ENCODE measurements around the gene IRS2.
A peak's percentile ranks its signal among the peaks of the same experiment; 100 is the strongest.
"Not testable (repeated sequence)": the region's sequence is repeated elsewhere in the genome, so short reads cannot be mapped to it uniquely, and the experiment has no call there.

The IRS2 gene, protein sequence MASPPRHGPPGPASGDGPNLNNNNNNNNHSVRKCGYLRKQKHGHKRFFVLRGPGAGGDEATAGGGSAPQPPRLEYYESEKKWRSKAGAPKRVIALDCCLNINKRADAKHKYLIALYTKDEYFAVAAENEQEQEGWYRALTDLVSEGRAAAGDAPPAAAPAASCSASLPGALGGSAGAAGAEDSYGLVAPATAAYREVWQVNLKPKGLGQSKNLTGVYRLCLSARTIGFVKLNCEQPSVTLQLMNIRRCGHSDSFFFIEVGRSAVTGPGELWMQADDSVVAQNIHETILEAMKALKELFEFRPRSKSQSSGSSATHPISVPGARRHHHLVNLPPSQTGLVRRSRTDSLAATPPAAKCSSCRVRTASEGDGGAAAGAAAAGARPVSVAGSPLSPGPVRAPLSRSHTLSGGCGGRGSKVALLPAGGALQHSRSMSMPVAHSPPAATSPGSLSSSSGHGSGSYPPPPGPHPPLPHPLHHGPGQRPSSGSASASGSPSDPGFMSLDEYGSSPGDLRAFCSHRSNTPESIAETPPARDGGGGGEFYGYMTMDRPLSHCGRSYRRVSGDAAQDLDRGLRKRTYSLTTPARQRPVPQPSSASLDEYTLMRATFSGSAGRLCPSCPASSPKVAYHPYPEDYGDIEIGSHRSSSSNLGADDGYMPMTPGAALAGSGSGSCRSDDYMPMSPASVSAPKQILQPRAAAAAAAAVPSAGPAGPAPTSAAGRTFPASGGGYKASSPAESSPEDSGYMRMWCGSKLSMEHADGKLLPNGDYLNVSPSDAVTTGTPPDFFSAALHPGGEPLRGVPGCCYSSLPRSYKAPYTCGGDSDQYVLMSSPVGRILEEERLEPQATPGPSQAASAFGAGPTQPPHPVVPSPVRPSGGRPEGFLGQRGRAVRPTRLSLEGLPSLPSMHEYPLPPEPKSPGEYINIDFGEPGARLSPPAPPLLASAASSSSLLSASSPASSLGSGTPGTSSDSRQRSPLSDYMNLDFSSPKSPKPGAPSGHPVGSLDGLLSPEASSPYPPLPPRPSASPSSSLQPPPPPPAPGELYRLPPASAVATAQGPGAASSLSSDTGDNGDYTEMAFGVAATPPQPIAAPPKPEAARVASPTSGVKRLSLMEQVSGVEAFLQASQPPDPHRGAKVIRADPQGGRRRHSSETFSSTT (N-terminal part only)

DNA sequence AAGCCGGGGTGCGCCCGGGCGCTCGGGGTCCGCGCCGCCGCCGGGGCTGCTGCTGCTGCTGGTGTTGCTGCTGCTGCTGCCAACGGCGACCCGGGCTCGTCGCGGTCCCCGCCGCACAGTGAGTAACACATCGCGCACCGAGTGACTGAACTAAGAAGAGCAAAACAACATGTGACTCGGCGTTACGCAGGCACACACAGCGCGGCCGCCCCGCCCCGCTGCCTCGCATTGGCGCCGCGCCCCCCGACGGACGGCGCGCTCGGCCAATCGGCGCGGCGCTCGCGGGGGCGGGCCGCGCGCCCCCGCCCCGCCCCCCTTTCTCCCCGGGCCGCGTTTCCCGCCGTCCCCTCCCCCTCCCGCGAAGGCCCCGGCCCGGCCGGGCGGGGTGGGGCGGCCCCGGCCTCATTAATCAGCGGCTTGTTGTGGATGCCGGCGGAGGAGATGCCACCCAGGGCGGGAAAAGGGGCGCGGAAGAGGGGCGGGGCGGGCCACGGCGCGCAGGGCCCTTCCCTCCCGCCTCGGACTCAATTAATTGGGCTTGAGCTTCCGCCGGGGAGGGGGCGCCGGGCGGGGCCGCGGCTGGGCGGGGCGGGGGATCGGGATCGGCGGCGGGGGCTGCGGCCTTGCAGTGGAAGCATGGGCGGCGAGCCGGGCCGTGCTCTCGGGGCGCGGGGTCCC is at the start of gene IRS2:
TSS of gene IRS2 (minus strand) at position 127 of the 678 bp plus-strand sequence. CDS start 530 bp downstream, outside the sequence.
- DNase-seq, result peak; percentile 95

DNA sequence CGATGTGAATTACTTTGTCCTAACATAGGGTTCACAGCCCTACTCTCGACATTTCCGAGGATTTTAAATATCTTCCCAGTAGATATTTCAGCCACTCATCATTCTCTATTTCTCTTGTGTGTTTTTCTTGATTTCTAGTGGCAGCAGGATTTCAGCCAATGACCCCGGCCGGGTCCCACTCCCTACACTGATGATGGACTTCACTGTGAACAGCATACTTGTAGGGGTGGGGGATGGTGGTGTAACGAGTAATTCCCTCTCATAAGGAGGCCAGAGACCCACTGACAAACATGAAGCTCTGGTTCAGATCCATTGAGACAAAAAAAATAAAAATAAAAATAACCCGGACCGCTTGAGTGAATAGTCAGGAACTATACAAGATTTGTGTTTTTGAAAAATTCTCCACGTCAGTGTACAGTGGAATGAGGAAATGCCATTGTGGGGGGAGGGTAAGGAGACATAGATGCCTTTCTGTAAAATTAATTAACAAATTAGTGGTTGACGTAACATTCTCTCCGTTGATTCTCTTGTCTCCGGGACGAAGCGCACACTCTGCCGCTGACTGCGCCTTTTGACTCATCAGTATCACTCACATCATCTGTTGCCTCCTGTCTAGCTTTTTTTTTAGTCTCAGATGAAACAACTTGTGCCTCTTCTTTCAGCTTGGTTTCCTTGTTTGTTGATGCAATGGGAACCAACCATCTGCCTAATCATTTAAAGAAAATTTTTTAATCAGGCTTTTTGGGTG is 48.8 kb upstream of the IRS2 start:
- no peak for DNase-seq

DNA sequence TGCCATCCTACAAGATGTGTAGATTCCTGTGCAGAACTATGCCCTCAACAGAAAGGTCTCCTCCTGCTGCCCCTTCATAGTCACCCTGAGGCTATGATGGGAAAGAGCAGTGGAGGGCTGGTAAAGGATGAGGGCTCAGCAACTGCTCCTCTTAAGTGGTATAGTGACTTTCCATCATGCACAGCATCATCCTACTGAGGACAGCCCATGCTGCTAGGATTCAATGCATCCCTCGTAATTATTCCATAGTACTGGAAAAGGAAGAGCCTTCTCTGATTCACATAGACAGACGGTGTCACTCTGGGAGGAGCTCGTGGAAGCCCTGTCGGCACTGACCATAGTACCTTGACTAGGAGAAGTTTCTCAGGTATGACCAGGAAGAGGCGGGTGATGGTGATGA is 47.6 kb upstream of the IRS2 start:
- no peak for DNase-seq

DNA sequence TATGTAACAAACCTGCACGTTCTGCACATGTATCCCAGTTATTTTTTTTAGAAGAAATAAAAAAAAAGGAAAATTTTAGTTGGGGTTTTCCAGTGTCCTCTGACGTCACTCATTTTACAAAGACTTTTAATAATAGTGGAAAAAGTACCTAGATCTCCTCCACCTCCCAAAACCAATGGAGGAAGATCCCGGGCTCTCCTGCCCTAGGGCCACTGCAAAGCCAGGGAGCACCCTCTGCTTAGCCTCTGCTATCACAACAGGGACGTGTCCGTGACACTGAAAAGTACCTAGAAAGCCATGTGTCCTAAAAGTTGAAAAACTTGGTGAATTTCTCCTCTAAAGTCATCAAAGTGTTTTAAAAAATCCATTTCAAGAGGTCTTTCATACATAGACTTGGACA is 46.7 kb upstream of the IRS2 start:
- no peak for DNase-seq

DNA sequence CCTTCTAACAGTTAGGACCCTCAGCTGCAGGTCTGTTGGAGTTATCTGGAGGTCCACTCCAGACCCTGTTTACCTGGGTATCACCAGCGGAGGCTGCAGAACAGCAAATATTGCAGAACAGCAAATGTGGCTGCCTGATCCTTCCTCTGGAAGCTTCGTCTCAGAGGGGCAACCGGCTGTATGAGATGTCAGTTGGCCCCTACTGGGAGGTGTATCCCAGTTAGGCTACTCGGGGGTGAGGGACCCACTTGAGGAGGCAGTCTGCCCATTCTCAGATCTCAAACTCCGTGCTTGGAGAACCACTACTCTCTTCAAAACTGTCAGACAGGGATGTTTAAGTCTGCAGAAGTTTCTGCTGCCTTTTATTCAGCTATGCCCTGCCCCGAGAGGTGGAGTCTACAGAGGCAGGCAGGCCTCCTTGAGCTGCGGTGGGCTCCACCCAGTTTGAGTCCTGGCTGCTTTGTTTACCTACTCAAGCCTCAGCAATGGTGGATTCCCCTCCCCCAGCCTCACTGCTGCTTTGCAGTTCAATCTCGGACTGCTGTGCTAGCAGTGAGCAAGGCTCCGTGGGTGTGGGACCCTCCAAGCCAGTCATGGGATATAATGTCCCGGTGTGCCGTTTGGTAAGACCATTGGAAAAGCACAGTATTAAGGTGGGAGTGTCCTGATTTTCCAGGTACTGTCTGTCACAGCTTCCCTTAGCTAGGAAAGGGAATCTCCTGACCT is 42.4 kb upstream of the IRS2 start:
- not testable (repeated sequence) for DNase-seq

DNA sequence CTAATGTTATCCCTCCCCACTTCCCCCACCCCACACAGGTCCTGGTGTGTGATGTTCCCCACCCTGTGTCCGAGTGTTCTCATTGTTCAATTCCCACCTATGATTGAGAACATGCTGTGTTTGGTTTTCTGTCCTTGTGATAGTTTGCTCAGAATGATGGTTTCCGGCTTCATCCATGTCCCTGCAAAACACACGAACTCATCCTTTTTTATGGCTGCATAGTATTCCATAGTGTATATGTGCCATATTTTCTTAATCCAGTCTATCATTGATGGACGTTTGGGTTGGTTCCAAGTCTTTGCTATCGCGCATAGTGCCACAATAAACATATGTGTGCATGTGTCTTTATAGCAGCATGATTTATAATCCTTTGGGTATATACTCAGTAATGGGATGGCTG is 36.8 kb upstream of the IRS2 start:
- DNase-seq, result not testable (repeated sequence)

DNA sequence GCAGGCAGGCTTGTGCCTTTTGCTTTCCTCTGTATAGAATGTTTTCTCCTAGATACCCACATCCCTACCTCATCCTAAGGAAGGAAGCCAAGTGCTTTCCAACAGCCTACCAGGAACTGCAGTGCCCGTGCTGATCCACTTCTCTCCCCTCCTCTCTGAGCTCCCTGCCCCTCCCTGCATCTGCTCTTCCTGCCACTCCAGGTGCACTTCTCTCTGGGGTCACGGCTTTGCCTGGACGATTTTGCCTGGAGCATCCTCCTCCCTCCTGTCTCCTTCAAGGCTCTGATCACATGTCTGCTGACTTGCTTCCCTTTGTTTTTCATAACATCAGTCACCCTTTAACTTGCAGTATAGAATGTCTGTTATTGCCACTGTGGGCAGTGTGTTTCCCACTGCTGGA is 34.7 kb upstream of the IRS2 start:
- no peak for DNase-seq

DNA sequence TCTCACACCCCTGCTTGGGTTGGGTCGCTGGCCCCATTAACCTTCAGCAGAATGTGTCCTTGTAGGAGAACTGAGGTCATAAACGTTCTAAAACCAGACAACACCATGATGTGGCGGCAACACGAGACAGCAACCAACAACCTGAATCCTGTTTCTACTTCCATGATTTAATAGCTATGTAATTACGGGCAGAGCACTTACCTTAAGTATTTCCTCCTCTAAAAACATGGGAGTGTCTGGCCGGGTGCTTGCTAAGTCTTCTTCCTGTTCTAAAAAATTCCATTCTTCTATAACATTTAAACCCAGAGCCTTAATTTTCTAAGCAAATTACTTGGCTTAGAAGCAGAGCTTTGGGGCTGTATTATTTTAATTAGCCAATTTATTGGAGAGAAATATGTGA is 33.5 kb upstream of the IRS2 start:
- no peak for DNase-seq

DNA sequence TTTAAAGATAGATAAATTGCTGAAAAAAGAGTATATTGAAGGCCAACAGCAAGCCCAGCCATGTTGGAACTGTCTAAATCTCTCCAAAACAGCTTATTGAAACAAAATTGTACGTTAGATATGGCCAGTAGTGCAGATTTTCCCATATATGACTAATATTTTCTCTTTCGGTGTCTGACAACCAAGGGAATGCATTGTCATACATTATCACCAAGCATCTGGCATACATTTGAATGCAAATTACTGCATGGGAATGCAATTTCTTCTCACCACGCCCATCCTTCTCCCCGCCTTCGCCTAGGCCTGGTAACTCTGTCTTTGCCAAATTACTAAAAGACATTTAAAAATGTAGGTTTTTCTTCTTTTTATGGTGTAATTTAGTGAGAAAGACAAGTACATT is 32.5 kb upstream of the IRS2 start:
- no peak for DNase-seq

DNA sequence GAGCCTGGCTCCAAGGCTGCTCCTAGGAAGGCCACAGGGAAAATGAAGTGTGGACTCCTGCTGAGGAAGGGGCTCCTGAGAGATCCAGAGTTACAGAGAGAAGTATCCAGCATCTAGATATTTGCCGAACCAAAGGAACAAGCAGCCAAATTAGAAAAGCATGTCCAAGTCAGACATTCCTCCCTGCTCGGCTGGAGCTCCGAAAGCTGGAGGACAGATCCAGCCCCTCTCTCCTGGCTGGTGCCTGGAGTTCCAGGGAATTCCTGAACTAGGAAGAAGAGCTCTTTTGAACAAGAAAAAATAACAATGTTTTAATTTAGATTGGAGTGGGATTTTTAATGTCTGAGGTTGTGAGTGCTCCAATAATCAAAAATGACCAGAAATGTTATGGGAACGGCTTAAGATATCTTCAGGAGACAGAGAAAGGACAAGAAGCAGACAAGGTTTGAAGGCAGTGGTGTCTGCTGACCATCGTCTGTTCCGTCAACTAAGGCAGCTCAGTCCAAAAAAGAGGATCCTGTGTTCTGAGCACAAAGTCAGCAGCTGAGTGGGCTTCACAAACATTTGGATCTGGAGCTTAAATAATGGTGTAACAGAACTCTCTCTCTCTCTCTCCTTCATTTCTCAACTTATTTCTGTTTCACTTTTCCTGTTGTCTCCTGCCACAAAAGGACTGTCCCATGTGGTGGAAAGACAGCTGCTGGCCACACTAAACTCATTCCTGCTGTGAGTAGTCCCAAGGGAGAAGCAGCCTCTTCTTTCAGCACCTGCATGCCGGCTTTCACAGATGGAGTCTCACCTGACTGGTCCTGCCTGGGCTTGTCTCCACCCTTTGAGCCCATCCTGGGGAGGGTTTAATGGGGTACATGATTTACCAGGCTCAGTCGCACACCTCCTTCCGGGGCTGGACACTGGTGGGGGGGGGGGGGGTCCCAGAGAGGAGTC is 31.5 kb upstream of the IRS2 start:
- DNase-seq, result no peak

DNA sequence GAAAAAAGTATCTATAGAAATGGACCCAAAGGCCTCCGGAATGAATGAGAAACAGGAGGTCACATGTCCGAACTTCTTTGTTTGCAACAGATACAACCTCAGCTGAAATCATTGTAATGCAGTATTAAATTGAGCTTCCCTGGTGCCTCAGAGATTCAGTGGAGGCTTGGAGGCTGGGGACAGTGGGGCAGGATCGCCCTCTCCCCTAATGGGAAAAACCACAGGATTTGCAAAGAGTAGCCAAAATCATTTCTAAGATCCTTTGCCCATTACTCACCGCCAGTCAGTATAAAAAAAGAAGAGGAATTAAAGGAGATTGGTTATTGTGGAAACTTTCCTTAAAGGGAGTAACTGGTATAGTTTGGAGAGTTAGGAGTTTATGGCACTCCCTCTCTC is 30.4 kb upstream of the IRS2 start:
- DNase-seq, result no peak

DNA sequence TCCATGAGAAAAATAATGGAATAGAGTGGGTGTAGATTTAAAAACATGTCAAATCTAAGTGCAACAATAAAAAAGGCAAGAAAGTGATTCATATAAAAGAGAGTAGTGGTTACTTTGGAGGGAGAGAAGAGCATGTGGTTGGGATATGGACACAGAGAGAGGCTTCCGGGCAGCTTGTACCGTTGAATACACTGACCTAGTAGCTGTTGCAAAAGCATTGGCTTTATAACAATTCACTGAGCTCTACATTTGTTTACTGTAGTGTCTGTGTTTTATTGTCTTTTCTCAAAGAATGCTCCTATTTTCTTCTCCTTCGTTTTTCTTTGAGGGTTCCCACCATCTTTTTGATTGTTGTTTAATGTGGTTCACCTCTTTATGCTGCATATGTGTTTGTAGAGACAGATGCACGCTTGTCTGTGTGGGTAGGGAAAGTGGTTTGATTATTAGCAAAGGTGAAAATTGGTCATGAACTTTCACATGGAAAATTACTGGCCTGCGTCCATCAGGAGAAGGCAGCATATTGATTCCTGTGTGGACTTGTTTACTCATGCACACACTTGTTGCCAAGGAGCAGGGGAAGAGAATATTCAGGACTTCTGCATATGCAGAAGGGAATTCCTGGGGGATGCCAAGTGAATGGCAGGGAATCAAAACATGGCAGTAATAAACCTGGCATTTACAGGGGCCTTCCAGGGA is 29.9 kb upstream of the IRS2 start:
- no peak for DNase-seq

DNA sequence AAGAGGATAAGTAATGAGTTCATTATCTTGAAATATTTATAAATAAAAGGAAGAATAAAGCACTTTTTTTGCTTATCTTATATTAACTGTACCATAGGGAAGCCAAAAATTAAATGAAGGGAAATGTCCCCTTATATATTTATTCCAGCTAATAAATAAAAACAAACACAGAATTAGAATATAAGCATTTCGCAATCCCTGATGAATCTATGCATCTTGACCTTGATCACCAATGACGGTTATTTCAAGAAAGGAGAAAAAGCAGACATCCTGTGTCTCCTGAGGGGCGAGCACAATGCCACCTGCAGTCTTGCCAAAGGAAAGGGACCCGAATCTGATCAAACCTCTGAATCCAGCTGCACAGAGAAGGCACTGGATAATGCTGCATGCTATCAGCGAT is 29.3 kb upstream of the IRS2 start:
- no peak for DNase-seq

DNA sequence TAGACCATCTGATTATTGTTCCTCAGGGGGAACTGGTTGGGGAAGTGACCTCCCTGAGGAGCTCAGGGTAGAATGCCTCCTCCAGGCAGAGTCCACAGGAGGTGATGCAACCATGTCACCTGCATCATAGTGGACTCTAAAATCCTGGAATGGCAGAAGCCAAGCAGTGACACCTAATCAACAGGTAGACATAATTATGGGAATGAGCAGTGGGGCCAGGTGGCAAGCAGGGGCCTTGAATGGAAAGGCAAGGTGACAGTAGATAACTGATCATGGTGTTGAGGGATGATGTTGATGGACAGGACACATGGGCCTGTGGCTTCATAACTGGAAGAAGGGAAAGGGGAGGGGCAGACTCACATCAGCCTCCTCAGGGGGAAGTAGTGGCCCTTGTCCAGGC is 27.3 kb upstream of the IRS2 start:
- no peak for DNase-seq

DNA sequence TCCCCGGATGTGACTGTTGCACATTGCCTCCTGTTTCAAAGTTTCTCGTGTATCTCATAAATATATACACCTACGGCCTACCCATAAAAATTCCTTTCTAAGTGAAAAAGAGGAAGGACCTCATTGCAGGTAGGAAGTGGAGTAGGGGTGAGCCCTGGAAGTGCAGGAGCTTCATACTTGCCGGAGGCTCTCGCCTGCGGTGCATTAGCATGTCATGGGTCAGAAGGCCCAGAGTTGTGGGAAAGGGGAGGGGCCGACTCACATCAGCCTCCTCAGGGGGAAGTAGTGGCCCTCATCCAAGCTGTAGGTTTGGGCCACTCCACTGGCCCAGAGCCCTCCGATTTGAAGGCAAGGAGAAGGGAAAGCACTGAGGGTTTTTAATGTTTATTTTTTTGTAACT is 26.0 kb upstream of the IRS2 start:
- no peak for DNase-seq

DNA sequence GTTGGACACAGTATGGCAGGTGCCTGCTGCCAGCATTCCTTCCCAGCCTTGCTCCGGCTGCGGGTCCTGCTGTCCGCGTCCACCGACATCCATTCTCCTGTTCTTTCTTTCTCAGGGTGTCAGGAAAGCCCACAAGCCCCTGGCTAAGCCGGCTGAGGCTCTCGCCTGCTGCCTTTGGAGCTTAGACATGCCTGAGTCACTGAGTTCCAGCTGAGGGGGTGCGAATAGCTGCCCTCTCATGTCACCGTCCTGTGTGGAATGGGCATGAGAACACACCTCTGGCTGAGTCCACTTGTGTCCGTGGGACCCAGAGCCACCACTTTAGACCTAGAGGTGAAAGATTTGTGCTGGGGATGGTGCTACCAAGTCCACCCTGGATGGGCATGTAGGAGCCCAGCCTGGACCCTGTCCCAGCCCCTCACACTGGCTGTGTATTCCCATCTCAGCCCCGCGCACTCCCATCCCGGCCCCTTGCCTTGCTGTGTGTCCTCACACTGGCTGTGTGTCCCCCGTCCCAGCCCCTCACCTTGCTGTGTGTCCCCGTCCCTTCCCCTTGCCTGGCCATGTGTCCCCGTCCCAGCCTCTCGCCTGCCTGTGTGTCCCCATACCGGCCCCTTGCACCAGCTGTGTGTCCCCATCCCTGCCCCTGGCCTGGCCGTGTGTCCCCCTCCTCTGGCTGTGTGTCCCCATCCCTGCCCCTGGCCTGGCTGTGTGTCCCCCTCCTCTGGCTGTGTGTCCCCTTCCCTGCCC is 24.6 kb upstream of the IRS2 start:
- DNase-seq, result no peak

DNA sequence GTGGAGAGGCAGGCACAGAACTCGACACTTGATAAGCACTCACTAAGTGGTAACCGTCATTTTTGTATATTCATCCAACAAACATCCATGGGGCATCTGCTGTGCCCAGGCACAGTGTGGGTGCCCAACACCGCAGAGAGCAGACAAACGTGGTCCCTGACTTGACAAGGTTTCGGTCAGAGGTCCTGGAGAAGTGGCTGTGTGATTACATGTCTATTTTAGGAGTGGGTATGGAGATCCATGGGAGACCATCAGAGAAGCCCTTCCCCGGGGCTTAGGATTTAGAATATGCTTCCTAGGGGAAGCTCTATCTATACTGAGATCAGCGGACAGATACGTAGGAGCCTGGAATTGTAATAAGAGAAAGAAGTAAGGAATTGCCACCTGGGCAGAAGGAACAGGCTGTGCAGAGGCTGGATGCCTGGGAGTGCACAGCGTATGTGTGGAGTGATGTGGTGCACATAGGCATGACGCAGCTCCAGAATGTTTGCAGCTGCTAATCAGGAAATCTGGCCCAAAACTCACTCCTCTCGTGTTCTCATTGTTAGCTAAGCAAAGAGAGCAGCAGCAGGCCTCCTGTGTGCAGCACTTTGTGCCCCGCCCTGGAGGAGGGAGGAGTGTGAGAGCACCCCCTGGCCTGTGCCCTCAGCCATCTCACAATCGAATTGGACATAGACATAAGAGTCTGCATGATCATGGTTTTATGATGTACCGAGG is 23.0 kb upstream of the IRS2 start:
- DNase-seq, result no peak

DNA sequence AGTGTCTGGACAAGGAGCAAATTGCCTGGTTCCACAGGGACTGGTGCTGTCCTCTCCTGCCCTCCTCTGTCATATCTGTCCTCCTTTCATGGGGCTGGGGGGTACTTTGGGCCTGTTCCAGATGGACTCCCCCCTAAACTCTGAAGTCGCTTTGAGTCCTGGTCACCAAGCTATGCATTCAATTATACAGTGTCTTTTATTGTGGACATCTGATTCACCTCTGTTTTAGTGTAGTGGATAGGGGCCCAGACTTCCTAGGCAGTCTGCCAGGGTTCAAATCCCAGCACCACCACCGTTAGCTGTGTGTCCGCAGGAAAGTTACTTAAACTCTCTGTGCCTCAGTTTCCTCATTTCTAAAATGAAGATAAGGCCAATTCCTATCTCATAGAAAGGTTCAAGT is 21.0 kb upstream of the IRS2 start:
- DNase-seq, result no peak

All from CD4-positive, alpha-beta T cell treated with Interleukin-6 for 4 hours (primary cell).